GM21825 (cell line): ENCODE results near the gene MLLT3.

ENCODE experiments used
- ATAC-seq: cut with Tn5 transposase; IDR thresholded peaks from one replicate; pipeline ENCODE4 v1.9.1; 2021; ENCODE audit warnings: mild to moderate bottlenecking, moderate library complexity; ENCODE audit not compliant: unreplicated experiment

Gene MLLT3

DNA sequence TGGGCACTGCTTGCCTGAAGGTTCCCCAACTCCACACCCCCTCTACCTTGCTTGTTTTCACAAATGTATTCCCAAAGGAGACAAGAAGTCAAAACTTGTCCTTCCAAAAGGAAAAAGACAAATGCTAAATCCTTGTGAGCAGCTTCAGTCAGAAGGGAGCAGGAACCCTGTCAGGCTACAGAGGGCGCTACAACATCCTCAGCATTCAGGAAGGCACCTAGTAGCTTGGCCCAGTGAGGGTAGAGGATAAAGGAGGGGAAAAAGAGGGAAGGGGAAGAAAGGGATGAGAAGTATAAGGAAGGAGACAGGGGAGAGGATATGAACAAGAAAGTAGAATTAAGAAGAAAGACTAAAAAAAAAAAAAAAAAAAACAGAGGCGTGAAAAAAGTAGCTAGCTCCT lies 97.5 kb downstream of the MLLT3 start:
- ATAC-seq, result no peak

DNA sequence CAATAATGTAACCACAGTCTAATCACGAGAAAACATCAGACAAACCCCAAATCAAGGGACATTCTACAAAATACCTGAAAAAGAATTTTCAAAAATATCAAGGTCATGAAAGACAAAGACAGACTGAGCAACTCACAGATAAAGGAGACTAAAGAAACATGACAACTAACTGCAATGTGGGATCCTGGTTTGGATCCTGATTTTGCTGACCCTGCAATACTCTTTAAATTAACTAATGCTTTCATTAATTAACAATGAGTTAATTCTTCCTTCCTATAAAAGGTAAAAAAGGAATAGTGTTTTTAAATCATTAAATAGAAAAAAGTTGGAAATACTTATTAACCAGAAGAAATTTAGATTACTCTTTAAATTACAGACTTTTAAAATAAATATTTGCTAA lies 103.6 kb downstream of the MLLT3 start:
- ATAC-seq, result no peak

DNA sequence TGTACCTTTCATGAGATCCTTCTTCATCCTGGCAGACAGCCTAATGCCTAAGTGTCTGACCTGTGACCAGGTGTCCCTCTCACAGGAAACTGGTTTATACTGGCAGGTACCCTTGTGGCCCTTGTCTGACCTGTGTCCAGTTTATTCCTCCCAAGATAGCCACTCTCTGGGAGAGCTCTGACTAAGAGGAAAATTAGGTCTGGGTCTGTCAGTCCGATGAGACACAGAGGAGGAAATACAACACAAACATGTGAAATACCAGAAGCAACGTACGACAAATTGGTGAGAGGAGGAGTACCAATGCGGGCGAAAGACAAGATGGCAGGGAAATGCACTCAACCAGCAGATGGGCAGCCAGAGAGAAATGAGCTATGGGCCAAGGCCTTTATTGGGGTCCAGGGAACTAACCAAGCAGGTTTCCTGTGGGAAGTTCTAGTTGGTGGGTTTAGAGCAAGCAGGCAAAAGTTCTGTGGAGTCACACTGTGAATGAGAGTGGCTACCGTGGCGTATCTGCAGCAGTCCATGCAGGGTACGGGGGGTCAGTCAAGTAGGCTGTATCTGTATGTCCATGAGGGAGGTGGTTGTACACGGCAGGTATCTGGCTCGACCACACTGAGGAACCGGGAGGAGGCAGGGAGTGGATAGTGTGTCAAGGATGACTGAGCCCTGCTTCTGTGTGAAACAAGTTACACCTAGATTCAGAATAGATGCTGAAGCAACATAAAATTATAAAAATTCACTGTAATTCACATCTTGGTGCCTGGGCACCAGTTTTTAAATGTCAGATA lies 109.0 kb downstream of the MLLT3 start:
- ATAC-seq, result no peak

DNA sequence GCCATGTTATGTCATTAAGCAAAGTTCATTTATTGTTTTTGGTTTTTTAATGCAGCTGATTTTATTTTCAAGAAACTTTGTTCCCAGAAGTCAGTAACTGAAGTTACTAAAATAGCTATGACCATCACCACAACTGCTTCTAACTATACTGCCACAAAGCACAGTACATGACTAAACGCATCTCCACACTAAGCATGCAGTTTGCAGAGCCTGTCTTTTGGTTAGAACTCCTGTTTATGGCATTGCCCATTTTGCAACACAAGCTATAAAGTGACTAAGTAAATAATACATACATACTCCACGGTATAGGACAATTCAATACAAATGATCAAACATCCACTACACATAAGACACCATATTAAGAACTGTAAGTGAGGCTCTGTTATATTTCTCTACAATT lies 109.7 kb downstream of the MLLT3 start:
- ATAC-seq, result no peak

DNA sequence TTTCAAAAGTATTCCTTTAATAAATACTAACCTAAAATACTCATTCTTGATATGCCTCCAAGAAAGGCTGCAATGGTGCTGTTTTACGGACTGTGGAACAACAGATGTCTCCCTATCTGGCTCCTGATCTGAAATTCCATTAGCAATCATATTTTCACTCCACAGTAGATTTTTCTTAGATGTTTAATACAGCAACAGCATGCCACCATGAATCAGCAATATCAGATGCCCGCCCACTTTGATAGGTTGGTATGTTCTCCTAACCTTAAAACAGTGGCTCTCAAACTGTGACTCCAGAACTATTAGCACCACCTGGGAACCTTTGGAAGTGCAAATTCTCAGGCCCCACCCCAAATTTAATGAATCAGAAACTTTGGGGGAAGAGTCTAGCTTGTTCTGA lies 110.2 kb downstream of the MLLT3 start:
- ATAC-seq, result no peak

DNA sequence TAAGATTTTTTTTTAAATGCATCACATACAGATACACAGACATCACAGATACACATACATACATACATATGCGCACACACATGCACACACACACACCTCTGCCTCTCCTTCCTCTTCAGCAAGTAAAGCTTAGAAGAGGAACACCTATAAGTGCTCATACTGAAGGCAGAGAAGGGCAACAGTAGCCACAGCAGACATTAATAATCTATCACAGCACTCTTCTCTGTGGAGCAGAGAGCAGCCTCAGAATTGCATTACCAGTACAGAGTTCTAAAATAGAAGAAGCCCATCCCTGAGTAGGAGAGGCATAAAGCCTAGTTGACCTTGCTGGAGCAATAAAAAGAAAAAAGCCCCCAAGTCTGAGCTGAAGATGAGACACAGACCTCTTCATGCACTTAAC lies 110.6 kb downstream of the MLLT3 start:
- no peak for ATAC-seq

DNA sequence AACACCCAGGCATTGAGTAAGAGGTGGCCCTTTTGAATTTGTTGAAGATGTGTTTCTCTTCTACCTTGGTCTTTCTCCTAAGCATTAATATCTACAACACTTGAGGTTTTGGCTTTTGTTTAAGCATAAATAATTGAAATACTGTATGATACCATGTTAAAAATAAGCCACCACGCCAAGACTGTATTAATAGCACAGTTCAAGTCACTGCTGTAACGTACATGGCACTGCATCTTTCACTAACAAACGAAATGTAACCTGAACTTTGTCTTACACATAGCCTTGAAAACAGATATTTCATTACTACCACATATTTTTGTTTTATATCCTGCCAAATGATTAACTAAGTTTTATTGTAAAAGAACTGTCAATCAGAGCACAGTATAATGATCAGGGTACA lies 112.8 kb downstream of the MLLT3 start:
- ATAC-seq, result no peak

DNA sequence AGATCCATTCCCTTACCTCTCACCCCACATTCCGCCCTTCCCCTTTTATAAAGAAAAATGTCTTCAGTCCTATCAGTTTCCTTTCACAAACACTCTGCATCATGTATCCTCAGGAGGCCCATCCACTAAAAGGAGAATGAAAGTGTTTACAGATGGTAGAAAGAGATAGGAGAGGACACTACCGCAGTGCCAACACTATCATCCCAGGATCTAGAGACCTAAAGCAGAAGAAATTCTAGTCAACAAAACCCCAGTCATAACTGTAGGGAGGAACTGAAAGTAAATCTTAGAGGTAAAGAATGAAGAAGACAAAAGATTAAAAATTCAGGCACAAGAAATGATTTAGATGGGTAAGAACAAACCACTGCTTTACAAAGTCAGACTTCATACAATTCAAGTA lies 114.1 kb downstream of the MLLT3 start:
- no peak for ATAC-seq

DNA sequence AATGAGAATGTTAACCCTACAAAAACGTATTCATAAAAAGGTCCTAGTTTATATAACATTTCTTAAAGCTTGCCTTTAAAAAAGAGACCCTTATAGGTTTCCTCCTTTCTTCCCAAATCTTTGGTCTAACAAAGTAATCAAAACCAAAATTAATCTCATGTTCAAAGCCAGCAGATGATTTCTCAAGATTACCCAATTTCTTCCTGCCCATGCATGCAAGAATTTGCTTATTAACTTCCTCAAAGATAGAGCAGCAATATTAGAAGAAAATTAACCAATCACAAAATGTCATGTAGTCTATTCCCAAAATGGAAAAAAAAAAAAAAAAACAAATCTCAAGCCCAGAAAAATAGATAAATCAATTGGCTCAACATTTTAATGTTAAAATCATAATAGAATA lies 114.9 kb downstream of the MLLT3 start:
- no peak for ATAC-seq

DNA sequence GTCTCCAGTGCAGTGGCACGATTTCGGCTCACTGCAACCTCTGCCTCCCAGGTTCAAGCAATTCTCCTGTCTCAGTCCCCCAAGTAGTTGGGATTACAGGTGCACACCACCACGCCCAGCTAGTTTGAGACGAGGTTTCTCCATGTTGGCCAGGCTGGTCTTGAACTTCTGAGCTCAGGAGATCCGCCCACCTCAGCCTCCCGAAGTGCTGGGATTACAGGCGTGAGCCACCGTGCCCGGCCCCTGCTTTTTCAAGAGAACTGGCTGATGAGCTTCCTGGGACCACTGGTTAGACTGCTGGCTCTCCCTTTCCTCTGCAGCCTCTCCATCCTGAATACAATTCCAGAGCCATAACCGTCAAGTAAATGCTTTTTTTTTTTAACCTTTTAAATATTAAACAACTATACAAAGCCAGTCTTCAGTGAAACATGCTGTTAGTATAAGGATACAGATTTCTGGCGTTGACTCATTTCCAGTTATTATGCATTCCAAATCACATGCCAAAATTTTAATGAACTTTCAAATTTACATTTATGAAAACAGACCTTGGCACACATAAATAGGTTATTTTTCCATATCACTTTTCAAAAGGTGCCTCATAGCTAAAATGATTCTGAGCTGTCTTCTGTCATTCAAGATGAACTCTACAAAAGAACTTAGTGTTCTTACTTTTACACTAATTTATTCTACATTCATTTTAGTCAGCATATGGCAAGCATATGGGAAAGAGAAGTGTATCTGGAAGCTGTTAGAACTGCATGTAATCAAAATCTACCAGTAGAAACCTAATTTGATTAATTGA lies 116.0 kb downstream of the MLLT3 start:
- ATAC-seq, result no peak

DNA sequence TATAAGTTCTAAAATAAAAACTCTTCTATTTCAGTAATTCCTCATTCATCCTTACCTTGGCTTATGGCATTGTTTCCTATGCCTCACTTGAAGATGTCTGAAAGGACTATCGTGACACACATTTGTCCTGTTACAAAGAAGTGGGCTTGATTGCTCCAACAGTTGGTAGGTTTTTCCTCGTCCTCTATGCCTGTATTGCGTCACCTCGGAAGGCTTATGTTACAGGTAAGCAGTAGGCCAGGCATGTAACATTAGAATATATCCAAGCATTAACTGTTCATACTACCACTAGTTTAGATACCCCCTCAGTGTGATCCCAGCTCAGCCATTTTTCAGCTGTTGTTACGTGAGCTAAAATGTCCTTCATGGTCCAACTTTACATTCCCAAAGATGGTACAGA lies 116.7 kb downstream of the MLLT3 start:
- ATAC-seq, result no peak

DNA sequence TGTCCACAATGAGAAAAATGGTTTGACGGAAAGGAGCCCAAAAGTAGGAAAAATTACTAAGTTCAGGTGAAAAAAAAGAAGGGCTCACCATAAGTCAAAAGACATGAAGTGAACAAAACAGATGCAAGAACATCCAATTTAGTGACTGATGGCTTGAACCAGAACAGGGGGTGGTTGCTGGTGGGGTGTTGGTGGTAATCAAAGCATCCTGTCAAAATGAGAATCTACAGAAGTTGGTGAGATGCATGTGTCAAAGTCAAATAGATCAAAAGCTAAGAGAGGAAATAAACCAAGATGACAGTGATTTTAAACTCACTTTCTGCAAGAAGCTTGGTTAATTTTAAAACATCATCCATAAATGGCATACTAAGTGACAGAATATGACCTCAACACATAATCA lies 117.4 kb downstream of the MLLT3 start:
- no peak for ATAC-seq

DNA sequence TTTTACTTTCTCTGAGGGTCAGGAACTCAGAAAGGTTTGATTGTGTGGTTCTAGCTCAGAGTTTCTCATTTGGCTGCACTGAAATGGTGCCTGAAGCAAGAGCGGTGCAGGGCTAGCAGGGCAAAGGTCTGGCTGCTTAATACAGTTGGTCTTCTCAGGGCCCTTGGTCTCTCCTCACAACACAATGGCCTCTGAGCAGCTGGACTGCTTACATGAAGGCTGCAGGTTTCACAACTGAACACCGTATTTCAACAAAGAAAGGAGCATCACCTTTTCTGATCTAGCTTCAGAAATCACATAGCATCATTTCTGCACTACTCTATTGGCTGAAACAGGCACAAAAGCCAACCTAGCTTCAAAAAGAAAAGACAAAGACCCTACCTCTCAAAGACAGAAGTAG lies 122.2 kb downstream of the MLLT3 start:
- no peak for ATAC-seq

DNA sequence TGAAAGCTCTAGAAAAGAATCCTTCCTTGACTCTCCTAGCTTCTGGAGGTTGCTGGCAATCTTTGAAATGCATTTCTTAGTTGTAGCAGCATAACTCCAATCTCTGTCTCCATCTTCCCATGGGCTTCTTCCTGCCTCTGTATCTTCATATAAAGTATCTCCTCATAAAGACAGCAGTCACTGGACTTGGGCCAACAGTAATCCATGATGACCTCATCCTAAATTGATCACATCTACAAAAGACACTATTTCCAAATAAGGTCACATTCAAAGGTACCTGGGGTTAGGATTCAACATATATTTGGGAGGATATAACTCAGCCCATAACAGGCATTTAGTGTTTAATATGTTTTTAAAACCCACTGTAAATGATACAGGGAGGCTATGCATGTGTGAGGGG lies 123.3 kb downstream of the MLLT3 start:
- no peak for ATAC-seq

DNA sequence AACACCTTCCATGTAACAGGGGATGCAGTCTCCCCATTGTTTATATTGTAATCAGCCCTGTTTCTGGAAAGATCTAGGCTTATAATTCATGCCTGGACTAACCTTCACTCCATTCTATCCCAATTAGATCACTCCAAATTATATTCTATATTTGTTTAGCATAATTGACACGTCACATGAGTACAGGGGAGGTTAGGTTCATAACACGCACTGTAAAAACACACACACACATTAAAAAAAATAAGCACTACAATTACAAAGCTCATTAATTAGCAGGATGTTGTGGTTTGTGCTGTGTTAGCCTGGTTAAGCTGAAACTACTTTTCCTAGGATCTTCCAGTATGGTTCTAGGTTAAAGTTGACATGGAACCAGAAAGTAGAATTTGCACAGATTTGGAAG lies 126.0 kb downstream of the MLLT3 start:
- ATAC-seq, result no peak

DNA sequence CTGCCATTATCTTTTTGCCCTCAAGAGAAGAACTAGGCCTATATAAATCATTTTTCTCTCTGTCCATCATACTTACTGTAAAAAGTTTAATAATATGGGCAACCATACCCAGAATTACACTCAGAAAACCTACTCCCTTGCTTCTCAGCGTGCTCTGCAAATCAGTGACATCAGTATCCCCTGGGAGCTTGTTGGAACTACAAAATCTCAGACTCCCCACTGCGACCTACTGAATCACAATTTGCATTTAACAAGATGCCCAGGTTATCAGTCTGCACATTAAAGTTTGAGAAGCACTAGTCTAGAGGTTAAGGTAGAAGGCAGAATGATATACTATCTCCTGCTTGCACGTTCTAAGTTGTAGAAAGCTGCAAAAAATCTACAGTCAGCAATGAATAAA lies 127.2 kb downstream of the MLLT3 start:
- no peak for ATAC-seq

DNA sequence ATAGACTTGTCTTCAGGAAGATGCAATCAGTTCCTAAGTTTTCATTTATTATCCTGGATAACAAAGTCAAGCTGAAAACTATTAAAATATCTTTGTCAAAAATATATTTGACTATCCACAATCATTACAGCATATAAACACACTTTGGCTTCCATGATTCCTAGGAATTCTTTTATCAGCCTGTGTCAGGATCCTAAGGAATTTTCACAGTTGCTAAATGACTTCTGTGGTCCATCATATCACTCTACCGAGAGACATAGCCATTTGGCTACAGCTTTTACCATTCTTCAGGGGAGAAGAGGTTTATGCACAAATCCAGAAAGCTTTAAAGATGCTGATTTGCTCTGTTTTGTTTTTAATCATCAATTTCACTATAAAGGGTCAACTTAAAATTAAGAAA lies 128.3 kb downstream of the MLLT3 start:
- no peak for ATAC-seq

DNA sequence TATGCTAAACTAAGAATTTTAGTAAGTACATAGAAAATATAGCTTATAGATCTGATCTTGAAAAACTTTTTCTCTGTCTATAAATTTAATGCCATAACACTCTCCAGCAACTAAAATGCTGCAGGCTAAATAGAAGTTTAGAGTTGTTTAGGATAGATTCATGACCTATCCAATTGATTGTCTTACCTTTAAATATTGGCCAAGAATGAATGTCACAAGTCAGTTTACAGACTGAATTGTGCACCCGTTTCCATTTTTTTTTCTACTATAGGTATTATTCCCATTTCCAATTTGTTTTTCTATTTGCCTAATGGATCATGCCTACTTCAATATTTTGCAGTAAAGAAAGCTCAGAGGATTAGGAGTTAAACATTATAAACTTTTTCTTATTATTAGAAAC lies 129.5 kb downstream of the MLLT3 start:
- ATAC-seq, result no peak

DNA sequence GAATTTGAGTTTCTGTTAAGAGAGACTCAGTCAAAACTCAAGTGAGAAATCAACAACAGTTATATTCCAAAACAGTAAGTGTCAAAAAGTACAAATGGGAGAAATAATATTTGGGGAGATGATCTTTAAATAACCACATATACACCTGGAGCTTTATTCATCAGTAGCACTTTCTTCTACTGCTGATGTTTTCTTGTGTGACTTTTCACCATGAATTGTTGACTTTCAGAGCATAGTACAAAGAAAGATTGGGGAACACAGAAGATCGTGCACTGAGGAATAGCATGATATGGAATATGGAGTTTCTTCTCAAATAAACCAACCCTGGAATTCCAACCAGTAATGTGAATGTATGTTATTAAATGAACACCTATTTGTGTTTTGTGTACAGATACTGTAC lies 130.7 kb downstream of the MLLT3 start:
- ATAC-seq, result no peak

DNA sequence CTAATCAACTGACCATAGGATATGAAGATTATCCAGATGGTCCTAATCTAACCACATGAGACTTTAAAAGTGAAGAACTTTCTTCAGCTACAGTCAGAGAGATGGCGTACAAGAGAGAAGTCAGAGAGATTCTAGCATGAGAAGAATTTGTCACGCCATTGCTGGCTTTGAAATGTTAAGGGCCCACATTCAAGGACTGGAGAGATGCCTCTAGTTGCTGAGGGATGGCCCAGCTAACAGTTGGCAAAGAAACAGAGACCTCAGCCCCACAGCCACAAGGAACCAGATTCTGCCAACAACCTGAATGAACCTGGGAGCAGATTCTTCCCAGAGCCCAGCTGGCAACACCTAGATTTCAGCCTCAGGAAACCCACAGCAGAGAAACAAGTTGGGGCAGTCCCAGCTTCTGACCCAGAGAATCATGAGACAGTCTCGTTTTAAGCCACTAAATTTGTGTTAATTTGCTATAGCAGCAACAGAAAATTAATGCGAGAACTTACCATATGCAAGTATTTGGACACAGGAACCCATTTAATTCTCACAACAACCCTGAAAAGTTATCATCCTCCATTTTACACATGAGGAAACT lies 132.0 kb downstream of the MLLT3 start:
- ATAC-seq, result peak; percentile 67

DNA sequence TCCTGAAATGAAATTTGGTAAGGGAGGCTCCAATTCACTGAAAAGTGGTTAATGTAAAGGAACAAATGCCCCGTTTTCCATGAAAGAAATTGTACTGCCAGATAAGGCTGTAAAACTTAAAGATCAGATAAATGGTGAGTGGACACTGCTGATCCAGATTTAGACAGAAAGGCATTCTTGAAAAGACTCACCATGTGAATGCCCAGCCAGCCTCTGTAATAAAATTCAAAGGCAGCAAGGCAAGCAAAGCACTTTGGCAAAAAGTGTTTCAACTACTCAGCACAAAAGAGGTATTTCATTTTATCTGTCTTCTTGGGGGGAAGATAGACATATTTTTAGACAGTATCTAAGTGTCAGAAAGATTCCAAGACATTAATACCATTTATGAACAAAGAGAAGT lies 133.6 kb downstream of the MLLT3 start:
- ATAC-seq, result no peak

DNA sequence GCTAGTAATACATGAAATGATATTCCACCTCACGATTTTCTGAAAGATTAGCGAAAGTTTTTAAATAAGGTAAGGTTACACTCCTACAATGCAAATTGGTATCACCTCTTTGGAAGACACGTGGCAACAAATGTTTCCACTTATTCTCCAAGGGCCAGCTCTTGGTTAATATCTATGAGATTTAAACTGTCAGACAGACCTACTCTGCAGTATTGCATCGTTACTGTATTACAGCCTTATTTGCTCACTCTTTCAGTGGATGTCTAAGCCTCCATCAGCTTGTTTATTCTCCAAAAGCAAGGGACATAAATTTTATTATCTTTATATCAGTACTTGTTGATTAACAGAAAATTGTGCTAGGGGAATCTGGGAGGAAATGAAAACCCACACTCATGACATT lies 135.7 kb downstream of the MLLT3 start:
- no peak for ATAC-seq
